Activated CD4-positive, alpha-beta T cell treated with anti-CD3 and anti-CD28 coated beads, Interleukin-2, Interleukin-4, amounts not matched to agents 100 ng/mL and 50 ng/mL, durations not matched to agents 16 hours and 8 hours (primary cell): ENCODE data around the gene VWF.
"Not testable (repeated sequence)": the region's sequence is repeated elsewhere in the genome, so short reads cannot be mapped to it uniquely, and the experiment has no call there.

Source experiments
- DNase-seq: peaks from one replicate; pipeline ENCODE4 v3.0.0-alpha.2; 2020; ENCODE audit warnings: low spot score

Gene VWF

GRCh38 chr12:6145564-6145963 is 21.1 kb upstream of the VWF start:
- DNase-seq: no peak

- no peak for DNase-seq
Observed at GRCh38 chr12:6143303-6143675, 18.8 kb upstream of the VWF start.

- not testable (repeated sequence) for DNase-seq
Observed at GRCh38 chr12:6142368-6143302, 18.2 kb upstream of the VWF start.

GRCh38 chr12:6141731-6142367 is 17.4 kb upstream of the VWF start:
- not testable (repeated sequence) for DNase-seq

GRCh38 chr12:6140651-6141447 is 16.4 kb upstream of the VWF start:
- peak; percentile 17 for DNase-seq

GRCh38 chr12:6135071-6135470 is 10.6 kb upstream of the VWF start:
- no peak for DNase-seq

GRCh38 chr12:6133642-6134041 is 9.2 kb upstream of the VWF start:
- DNase-seq: no peak

- no peak for DNase-seq
Observed at GRCh38 chr12:6132496-6132895, 8.0 kb upstream of the VWF start.

- no peak for DNase-seq
Observed at GRCh38 chr12:6125310-6125608, 789 bp upstream of the VWF start.

- DNase-seq: no peak
Observed at GRCh38 chr12:6123258-6123657, 1.2 kb downstream of the VWF start.

GRCh38 chr12:6122201-6122600 is 2.3 kb downstream of the VWF start:
- DNase-seq: no peak

- DNase-seq: no peak
Observed at GRCh38 chr12:6120796-6121473, 3.5 kb downstream of the VWF start.

GRCh38 chr12:6118891-6119568 is 5.4 kb downstream of the VWF start:
- DNase-seq: no peak

- DNase-seq: no peak
Observed at GRCh38 chr12:6116471-6117021, 7.9 kb downstream of the VWF start.

GRCh38 chr12:6115389-6115788 is 9.1 kb downstream of the VWF start:
- peak; percentile 14 for DNase-seq

GRCh38 chr12:6114476-6114870 is 10.0 kb downstream of the VWF start:
- DNase-seq: no peak

GRCh38 chr12:6113691-6114475 is 10.6 kb downstream of the VWF start:
- DNase-seq: no peak

GRCh38 chr12:6112004-6112403 is 12.5 kb downstream of the VWF start:
- DNase-seq: no peak

GRCh38 chr12:6110006-6110405 is 14.5 kb downstream of the VWF start:
- DNase-seq: no peak

- DNase-seq: no peak
Observed at GRCh38 chr12:6106218-6106617, 18.3 kb downstream of the VWF start.

- DNase-seq: no peak
Observed at GRCh38 chr12:6104842-6105241, 19.6 kb downstream of the VWF start.
